Stimulated activated CD4-positive, alpha-beta T cell treated with anti-CD3 and anti-CD28 coated beads, Interleukin-12 subunit alpha, Interleukin-12 subunit beta, amount 100 ng/mL, for 4 hours (primary cell): ENCODE results near the gene B4GALT7.
A peak's percentile ranks its signal among the peaks of the same experiment; 100 is the strongest.

Source experiments
- DNase-seq: peaks from one replicate; pipeline ENCODE4 v3.0.0-alpha.2; 2020

B4GALT7 gene

DNA sequence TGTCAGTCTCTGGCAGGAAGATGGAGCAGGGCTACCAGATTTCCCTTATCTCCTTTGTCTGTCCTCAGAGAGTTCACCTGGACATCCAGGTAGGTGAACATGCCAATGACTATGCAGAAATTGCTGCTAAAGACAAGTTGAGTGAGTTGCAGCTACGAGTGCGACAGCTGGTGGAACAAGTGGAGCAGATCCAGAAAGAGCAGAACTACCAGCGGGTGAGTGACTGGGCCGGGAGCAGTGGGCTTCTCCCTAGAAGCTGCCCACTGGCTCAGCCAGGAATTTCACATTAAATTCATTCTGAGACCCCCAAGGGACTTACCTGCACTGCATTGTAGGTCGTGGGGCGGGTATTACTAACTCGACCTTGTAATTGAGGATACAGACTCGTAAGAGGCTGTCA, 5.9 kb upstream of the B4GALT7 start:
- no peak for DNase-seq

- DNase-seq, result no peak
Observed at GRCh38 chr5:177595026-177595585, 4.8 kb upstream of the B4GALT7 start.

DNA sequence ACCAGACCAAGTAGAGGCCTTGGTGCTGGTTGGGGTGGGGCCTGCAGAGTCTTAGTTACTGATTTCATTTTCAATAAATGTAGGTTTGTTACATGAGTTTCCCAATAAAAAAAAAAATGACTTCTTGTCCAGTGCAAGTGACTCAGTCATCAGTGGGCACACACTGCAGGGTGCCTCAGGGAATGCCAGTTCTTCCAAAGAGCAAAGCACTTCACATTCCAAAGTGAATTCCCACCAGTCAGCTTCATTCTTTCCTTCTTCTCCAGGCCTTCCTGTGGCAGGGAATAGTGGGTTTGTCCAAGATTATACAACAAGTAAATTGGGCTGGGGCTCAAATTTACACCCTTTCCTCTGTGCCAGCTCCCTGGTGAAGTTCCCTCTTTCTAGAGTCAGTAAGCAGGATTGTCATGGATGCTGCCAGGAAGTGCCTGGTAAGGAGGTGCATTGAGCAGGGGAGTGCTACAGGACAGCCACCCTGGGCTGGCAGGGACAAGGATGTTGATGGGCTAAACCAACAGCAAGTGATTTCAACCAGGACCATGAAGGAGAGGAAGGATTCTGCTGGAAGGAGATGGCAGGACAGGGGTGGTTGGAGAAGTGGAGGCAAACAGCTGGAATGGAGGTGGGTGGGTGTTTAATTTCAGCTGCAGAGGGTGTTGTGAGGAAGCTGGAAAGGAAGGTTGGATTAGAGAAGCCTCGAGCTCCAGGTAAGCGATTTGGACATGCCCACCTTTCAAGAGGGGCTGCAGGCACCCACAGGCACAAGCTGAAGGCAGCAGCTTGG, 3.7 kb upstream of the B4GALT7 start:
- DNase-seq, result no peak

GRCh38 chr5:177596775-177597238, 3.1 kb upstream of the B4GALT7 start:
- DNase-seq, result no peak

- DNase-seq, result no peak
Observed at GRCh38 chr5:177598477-177598876, 1.5 kb upstream of the B4GALT7 start.

GRCh38 chr5:177600508-177601018, 631 bp downstream of the B4GALT7 start:
- DNase-seq, result no peak

GRCh38 chr5:177601126-177601525, 1.2 kb downstream of the B4GALT7 start:
- DNase-seq, result no peak

DNA sequence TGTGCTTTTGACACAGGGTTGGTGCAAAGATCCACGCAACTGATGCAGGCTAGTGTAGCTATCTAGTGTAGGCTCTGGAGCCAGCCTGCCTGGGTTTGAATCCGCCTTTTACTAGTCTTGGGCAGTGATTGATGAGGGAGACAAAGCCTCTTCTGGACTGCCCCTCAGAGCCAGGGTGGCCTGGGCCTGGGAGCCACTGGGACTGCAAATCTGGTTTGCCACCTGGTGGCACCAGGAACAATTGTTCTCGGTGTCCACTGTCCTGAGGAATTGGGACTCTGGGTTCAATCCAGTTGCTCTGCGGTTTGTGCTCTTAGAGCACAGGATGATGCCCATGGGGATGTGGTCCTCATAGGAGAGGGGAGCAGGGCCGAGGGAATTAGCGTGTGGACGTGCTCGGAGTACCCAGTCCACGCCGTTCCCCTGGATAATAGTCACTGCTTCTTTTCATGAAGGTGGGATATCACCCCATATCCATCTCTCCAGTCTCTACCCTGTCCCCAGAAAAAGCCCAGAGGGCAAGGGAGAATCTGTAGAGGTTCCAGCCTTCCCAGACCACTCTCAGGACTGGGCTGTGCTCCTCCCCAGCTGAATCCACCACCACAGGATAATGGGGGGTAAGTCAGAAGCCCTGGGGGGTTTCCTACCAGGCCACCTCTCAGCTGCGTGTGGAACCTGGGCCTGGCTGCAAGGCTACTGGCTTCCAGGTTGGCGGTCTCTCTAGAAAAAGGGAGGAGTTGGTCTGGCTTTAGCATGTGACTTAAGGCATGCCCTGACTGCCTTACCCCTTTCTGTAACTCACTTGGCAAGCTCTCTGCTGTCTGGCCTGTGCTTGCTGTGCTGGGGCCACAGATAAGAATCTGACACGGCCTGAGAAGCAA, 1.9 kb downstream of the B4GALT7 start:
- no peak for DNase-seq

DNA sequence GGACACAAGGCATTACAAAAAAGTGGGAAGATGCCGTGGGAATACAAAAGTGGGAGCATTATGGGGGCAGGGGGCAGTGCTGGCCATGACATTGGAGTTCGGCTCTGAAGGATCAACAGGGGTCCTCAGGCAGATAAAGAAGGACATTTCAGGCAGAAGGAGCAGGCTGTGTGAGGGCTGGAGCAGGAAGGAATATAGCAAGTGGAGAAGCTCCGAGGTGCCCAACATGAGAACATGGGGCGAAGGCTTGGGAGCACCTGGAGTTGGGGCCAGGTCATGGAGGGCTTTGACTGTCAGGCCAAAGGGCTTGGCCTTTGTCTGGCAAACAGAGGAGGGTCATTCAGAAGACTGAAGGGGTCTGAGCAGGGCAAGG, 2.5 kb downstream of the B4GALT7 start:
- no peak for DNase-seq

DNA sequence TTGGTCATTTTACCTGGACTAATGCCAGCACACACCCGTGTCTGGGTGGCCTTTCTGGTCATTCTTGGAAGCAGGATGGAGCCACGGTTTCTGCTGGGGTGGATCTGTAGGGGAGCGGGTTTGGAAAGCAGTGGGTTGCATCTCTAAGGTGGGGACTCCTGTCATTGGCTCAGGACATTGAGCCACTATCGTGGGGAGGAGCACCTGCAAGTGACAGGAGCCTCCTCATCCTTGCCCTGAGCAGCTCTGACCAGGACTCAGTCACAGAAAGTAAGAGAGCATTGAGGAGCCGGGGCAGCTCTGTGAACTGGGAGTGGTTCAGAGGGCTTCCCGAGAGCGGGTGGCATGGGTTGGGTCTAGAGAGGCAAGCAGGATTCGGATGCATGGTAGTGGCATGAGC, 3.7 kb downstream of the B4GALT7 start:
- DNase-seq, result no peak

GRCh38 chr5:177604116-177604521, 4.2 kb downstream of the B4GALT7 start:
- no peak for DNase-seq

GRCh38 chr5:177604656-177605055, 4.7 kb downstream of the B4GALT7 start:
- DNase-seq, result no peak

GRCh38 chr5:177605078-177605477, 5.1 kb downstream of the B4GALT7 start:
- no peak for DNase-seq

DNA sequence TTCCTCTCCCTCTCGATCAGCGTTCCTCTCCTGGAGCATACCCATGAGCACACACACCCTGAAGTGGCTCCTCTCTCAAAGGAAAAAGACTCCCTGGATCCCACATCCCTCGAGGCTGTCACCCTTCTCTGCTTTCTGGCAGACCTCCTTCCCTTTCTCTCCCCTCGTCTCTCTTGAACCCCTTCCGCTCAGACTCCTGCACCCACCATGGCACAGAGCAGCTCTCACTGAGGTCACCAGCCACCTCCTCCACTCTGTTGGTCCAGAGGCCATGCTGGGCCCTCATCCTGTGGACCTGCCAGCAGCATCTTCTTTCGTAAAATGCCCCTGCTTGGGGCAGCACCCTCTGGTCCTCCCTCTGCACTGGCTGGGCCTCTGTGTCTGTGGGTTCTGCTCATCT, 5.7 kb downstream of the B4GALT7 start:
- no peak for DNase-seq

- no peak for DNase-seq
Observed at GRCh38 chr5:177606071-177607051, 6.4 kb downstream of the B4GALT7 start.

DNA sequence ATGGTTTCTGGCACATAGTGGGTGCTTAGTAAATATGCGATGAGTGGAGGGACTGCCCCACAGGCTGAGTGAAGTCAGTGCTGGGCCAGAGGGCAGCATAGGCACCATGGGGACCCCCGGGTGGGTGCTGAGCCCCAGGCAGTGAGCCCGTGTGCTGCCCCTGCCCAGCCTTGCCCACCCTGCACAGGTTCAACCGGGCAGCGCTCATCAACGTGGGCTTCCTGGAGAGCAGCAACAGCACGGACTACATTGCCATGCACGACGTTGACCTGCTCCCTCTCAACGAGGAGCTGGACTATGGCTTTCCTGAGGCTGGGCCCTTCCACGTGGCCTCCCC, 7.2 kb downstream of the B4GALT7 start:
- DNase-seq, result no peak

DNA sequence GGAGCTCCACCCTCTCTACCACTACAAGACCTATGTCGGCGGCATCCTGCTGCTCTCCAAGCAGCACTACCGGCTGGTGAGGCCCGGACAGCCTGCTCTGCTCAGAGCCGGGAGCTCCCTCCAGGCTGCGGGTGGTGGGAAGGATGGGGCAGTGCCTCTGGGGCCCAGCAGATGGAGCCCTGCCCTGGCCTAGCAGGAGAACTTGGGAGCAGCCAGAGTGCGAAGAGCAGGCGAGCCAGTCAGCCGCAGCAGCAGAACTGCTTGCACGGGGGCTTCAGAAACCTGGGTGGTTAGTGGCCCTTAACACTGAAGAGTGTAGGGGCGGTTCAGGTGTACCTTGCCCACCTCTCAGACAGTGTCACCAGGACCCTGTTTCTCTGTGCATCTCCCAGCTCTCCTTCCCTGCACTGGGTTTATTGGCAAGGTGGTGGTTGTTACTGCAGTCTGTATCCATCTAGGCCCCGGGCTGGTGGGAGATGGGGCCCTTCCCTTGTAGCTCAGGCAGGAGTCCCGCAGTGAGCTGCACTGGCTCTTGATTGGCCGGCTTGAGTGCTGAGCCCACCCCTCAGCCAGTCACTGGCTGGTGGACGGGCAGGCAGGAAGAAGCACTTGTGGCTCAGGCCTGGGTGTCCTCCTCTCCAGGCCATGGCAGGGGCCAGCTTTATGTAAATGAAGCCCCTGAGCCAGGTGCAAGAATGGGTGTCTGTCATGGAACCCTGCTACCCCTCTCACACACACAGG, 7.7 kb downstream of the B4GALT7 start:
- peak; percentile 62 for DNase-seq

DNA sequence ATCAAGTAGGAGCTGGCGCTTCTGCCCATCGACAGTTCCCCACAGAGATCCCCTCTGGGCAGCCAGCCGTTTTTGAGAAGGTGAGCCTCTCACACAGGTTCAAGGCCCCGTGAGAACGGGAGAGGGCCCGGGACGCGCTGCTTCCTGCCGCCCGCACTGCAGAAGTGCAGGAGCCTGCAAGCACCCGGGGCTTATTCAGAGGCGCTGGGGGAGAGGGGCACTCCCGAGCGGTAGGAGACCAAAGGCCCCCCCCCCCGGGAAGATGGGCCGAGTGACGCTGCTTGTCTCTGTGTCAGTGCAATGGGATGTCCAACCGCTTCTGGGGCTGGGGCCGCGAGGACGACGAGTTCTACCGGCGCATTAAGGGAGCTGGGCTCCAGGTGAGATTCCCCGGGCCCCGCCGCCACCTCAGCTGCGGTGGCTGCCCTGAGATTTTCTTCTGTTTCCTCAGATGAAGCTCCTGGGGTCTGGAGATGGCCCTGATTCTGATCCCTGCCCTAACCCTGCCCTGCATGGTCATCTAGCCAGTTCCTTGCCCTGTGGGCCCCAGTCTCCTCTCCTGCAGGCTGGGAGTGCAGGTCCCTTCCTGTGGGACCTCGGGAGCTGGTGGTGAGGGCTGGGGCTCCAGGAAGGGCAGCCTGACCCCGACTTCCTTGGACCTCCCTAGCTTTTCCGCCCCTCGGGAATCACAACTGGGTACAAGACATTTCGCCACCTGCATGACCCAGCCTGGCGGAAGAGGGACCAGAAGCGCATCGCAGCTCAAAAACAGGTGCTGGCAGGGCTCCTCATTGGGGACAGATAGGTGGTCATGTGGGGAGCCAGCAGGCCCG, 8.5 kb downstream of the B4GALT7 start:
- no peak for DNase-seq

DNA sequence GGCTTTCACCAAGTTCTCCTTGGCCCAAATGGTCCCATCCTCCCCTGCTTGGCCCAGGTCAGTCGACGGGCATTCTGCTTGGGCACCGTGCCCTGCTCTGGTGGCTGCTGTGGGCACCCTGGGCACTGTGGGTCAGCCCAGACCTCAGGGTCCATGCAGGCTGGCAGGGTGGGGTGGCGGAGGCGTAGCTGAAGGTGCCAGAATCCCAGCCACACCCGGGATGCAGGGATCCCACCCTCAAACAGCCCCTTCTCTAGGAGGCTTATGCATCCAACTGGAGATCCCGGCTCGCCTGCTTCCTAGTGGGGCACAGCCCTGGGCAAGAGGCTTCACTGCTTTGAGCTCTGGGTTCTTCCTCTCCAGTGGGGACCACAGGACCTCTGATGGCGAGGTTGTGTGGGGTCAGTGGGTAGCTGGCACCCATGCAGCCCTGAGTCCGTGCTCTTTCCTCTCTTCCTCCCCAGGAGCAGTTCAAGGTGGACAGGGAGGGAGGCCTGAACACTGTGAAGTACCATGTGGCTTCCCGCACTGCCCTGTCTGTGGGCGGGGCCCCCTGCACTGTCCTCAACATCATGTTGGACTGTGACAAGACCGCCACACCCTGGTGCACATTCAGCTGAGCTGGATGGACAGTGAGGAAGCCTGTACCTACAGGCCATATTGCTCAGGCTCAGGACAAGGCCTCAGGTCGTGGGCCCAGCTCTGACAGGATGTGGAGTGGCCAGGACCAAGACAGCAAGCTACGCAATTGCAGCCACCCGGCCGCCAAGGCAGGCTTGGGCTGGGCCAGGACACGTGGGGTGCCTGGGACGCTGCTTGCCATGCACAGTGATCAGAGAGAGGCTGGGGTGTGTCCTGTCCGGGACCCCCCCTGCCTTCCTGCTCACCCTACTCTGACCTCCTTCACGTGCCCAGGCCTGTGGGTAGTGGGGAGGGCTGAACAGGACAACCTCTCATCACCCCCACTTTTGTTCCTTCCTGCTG, 9.4 kb downstream of the B4GALT7 start:
- no peak for DNase-seq
